Activated T-cell treated with anti-CD3 and anti-CD28 coated beads, Interleukin-2, amount 50 U/mL, for 72 hours (primary cell): ENCODE results near the gene RAD51D. TPM values are rescaled to one million over a fixed set of nuclear protein-coding genes. Genes with fewer than 3 reads are reported as not detected.
"Not testable (repeated sequence)": the region's sequence is repeated elsewhere in the genome, so short reads cannot be mapped to it uniquely, and the experiment has no call there.

ENCODE experiments used
- ATAC-seq, 2 donors: fragments of 150-1000 bp; cut with Tn5 transposase; replicated peaks in 1 of 2; 2 replicates each; pipeline ENCODE4 v1.10.0; 2021; ENCODE audit warnings: moderate library complexity in 2 of 2, mild to moderate bottlenecking in 1 of 2
- DNase-seq, 2 donors: peaks; one replicate each; pipeline ENCODE4 v3.0.0; 2021 to 2022; ENCODE audit warnings: mixed read lengths in 1 of 2
- H3K27ac Mint-ChIP-seq: one replicate; pipeline ENCODE4 v1.8.0; 2022; ENCODE audit warnings: mild to moderate bottlenecking, moderate library complexity, mixed read lengths
- H3K27me3 Mint-ChIP-seq: one replicate; pipeline ENCODE4 v1.8.0; 2022; ENCODE audit warnings: low read depth, mixed read lengths
- H3K36me3 Mint-ChIP-seq, 2 donors: one replicate each; pipeline ENCODE4 v1.8.0; 2022; ENCODE audit warnings: mixed read lengths in 2 of 2, mild to moderate bottlenecking in 1 of 2; ENCODE audit not compliant: insufficient read depth in 2 of 2
- H3K4me1 Mint-ChIP-seq: one replicate; pipeline ENCODE4 v1.8.0; 2022; ENCODE audit warnings: low read depth, mixed read lengths
- H3K4me3 Mint-ChIP-seq, 2 donors: one replicate each; pipeline ENCODE4 v1.8.0; 2022; ENCODE audit warnings: mild to moderate bottlenecking in 2 of 2, mixed read lengths in 2 of 2, moderate library complexity in 2 of 2
- H3K9me3 Mint-ChIP-seq, 2 donors: one replicate each; pipeline ENCODE4 v1.8.0; 2022; ENCODE audit warnings: mixed read lengths in 2 of 2
- total RNA-seq, 2 donors: library from RNA; stranded (reverse); gene quantifications; one replicate each; pipeline ENCODE4 v1.2.3, GENCODE V29; 2022

Gene RAD51D
- total RNA-seq, 2 donors from 2014 or later: 35.3 to 44.5 TPM

- Mint-ChIP-seq H3K36me3 (peaks cover 3 to 4% of the 10 kb centered on the region in 2 donors), H3K4me3 (peak overlapping the region; percentile 82 to 90), H3K27ac (peak overlapping the region; percentile 97), H3K4me1 (peaks cover 75% of the 10 kb centered on the region), H3K27me3 (no peaks in the 10 kb centered on the region), H3K9me3 (no peaks in the 10 kb centered on the region)
- DNase-seq: peak; percentile 72 to 75
- peak; percentile 96 to 97 for ATAC-seq
Observed at GRCh38 chr17:35046740-35047283, 72.8 kb downstream of the RAD51D start.

- Mint-ChIP-seq H3K36me3 (peaks cover 2 to 5% of the 10 kb centered on the region in 2 donors), H3K27ac (peak overlapping the region; percentile 97), H3K9me3 (no peaks in the 10 kb centered on the region), H3K27me3 (no peaks in the 10 kb centered on the region), H3K4me3 (peak overlapping the region; percentile 82 to 90), H3K4me1 (peaks cover 69% of the 10 kb centered on the region)
- ATAC-seq: no peak
- DNase-seq: no peak
Observed at GRCh38 chr17:35046245-35046644, 73.4 kb downstream of the RAD51D start.

GRCh38 chr17:35045458-35045979, 74.1 kb downstream of the RAD51D start:
- not testable (repeated sequence) for H3K36me3 Mint-ChIP-seq, H3K9me3 Mint-ChIP-seq, H3K27me3 Mint-ChIP-seq, DNase-seq, ATAC-seq
- H3K4me1 Mint-ChIP-seq: peaks cover 65% of the 10 kb centered on the region
- H3K27ac Mint-ChIP-seq: peak overlapping the region; percentile 97
- peak overlapping the region; percentile 82 to 90 for H3K4me3 Mint-ChIP-seq

- H3K4me1 Mint-ChIP-seq: peaks cover 64% of the 10 kb centered on the region
- DNase-seq (no peak), ATAC-seq (no peak)
- no peaks in the 10 kb centered on the region for H3K27me3 Mint-ChIP-seq
- H3K27ac Mint-ChIP-seq: peak overlapping the region; percentile 70
- no peak overlapping the region for H3K4me3 Mint-ChIP-seq
- peaks cover 2 to 8% of the 10 kb centered on the region in 2 donors for H3K36me3 Mint-ChIP-seq
- peaks cover 0 to 2% of the 10 kb centered on the region in 2 donors for H3K9me3 Mint-ChIP-seq
Observed at GRCh38 chr17:35044181-35044580, 75.5 kb downstream of the RAD51D start.

Other genes with a start within 250 kb of the RAD51D start
- gene CCT6B, start 158.4 kb downstream of the RAD51D start, total RNA-seq: 1 to 10 TPM; 2.8 to 3.4 TPM
- 10 to 100 TPM; 27.7 to 28.0 TPM for gene ZNF830, start 158.3 kb downstream of the RAD51D start, total RNA-seq
- gene LIG3, start 139.3 kb downstream of the RAD51D start, total RNA-seq: 10 to 100 TPM; 39.1 to 44.0 TPM
- gene RFFL, start 56.2 kb downstream of the RAD51D start, total RNA-seq: 10 to 100 TPM; 47.7 to 50.0 TPM
- not detected for gene FNDC8, start 1.8 kb upstream of the RAD51D start, total RNA-seq
- gene NLE1, start 22.4 kb upstream of the RAD51D start, total RNA-seq: 10 to 100 TPM; 24.3 to 31.4 TPM
- gene UNC45B, start 28.0 kb upstream of the RAD51D start, total RNA-seq: under 1 TPM; 0.05 to 0.07 TPM
- gene SLC35G3, start 74.5 kb upstream of the RAD51D start, total RNA-seq: not detected
- gene SLFN5, start 123.2 kb upstream of the RAD51D start, total RNA-seq: 10 to 100 TPM; 53.8 to 70.3 TPM